Rectal smooth muscle tissue (tissue), 1 donor: ENCODE measurements around the gene RAP2A.

Experiments used
- H3K27ac ChIP-seq: one replicate; pipeline ENCODE4 v1.7.0; 2013; ENCODE audit warnings: low read depth, low read length, inconsistent platforms
- H3K27me3 ChIP-seq: one replicate; pipeline ENCODE4 v1.7.0; 2013; ENCODE audit warnings: low read length; ENCODE audit not compliant: control insufficient read depth, insufficient read depth
- H3K36me3 ChIP-seq: one replicate; pipeline ENCODE4 v1.7.0; 2013; ENCODE audit warnings: low read length; ENCODE audit not compliant: control insufficient read depth, insufficient read depth
- H3K4me1 ChIP-seq: one replicate; pipeline ENCODE4 v1.7.0; 2013; ENCODE audit warnings: low read length; ENCODE audit not compliant: control insufficient read depth, insufficient read depth
- H3K4me3 ChIP-seq: one replicate; pipeline ENCODE4 v1.7.0; 2013; ENCODE audit warnings: low read length
- H3K9ac ChIP-seq: one replicate; pipeline ENCODE4 v1.7.0; 2013; ENCODE audit warnings: low read length

Gene RAP2A

GRCh38 chr13:97515643-97516042 lies 81.7 kb downstream of the RAP2A start:
- no peak overlapping the region for H3K9ac ChIP-seq
- no peak overlapping the region for H3K27ac ChIP-seq
- H3K27me3 ChIP-seq: no peaks in the 10 kb centered on the region
- no peaks in the 10 kb centered on the region for H3K36me3 ChIP-seq
- no peak overlapping the region for H3K4me3 ChIP-seq
- no peaks in the 10 kb centered on the region for H3K4me1 ChIP-seq

- Histone ChIP-seq H3K4me3 (no peak overlapping the region), H3K27me3 (no peaks in the 10 kb centered on the region), H3K36me3 (no peaks in the 10 kb centered on the region), H3K4me1 (no peaks in the 10 kb centered on the region), H3K9ac (no peak overlapping the region), H3K27ac (no peak overlapping the region)
Measured at GRCh38 chr13:97517967-97518366, 84.0 kb downstream of the RAP2A start.
